HepG2 (cell line): ENCODE data around the gene ARFGEF2. TPM values are rescaled to one million over a fixed set of nuclear protein-coding genes. Genes with fewer than 3 reads are reported as not detected.

ENCODE experiments used
- CBFB ChIP-seq: sonication (generic); formaldehyde crosslinking; IDR thresholded peaks from 2 replicates; pipeline ENCODE4 v1.4.0; 2020; ENCODE audit warnings: missing genetic modification reagents
- E2F1 ChIP-seq: sonication (generic); formaldehyde crosslinking; IDR thresholded peaks from 2 replicates; pipeline ENCODE4 v1.5.0; 2020; ENCODE audit warnings: missing genetic modification reagents
- GATA4 ChIP-seq: sonication (generic); IDR thresholded peaks from 2 replicates; pipeline ENCODE4 v1.6.1; 2016; ENCODE audit warnings: antibody characterized with exemption, low read depth, borderline replicate concordance
- GATAD2A ChIP-seq: IDR thresholded peaks from 2 replicates; pipeline ENCODE4 v1.6.1; 2016
- HDAC6 ChIP-seq: fragments of 200-600 bp; sonication (generic); IDR thresholded peaks from 2 replicates; pipeline ENCODE4 v1.7.0; 2017; ENCODE audit warnings: mild to moderate bottlenecking, antibody characterized with exemption, low read length, low read depth
- MEIS2 ChIP-seq: sonication (generic); formaldehyde crosslinking; IDR thresholded peaks from 2 replicates; pipeline ENCODE4 v1.9.0; 2021; ENCODE audit warnings: mild to moderate bottlenecking, missing genetic modification reagents
- MTA1 ChIP-seq: sonication (generic); formaldehyde crosslinking; IDR thresholded peaks from 2 replicates; pipeline ENCODE4 v1.4.0; 2020; ENCODE audit warnings: missing genetic modification reagents, mild to moderate bottlenecking, borderline replicate concordance
- ONECUT2 ChIP-seq: sonication (generic); formaldehyde crosslinking; IDR thresholded peaks from 2 replicates; pipeline ENCODE4 v1.4.0; 2020; ENCODE audit warnings: missing genetic modification reagents
- SP1 ChIP-seq, 2 experiments: fragments of 450-650 bp in 1 of 2; sonication (generic) in 1 of 2; formaldehyde crosslinking in 1 of 2; IDR thresholded peaks; 2 replicates each; pipeline versions ENCODE4 v1.4.0 to v1.6.1; 2016 to 2020; ENCODE audit warnings: missing genetic modification reagents in 1 of 2
- TFDP2 ChIP-seq: sonication (generic); formaldehyde crosslinking; IDR thresholded peaks from 2 replicates; pipeline ENCODE4 v1.4.0; 2020; ENCODE audit warnings: missing genetic modification reagents
- THAP11 ChIP-seq: IDR thresholded peaks from 2 replicates; pipeline ENCODE4 v1.6.1; 2016; ENCODE audit warnings: missing biosample characterization, missing genetic modification reagents
- ZBTB26 ChIP-seq: IDR thresholded peaks from 2 replicates; pipeline ENCODE4 v1.6.1; 2016; ENCODE audit warnings: missing compliant biosample characterization, missing genetic modification reagents, borderline replicate concordance
- ZFP36L1 ChIP-seq: sonication (generic); formaldehyde crosslinking; IDR thresholded peaks from 2 replicates; pipeline ENCODE4 v1.8.0; 2022; ENCODE audit warnings: mild to moderate bottlenecking, missing genetic modification reagents, moderate library complexity
- ZHX1 ChIP-seq: sonication (generic); formaldehyde crosslinking; IDR thresholded peaks from 2 replicates; pipeline ENCODE4 v1.8.1; 2022; ENCODE audit warnings: low read depth, mild to moderate bottlenecking, missing genetic modification reagents
- ZNF451 ChIP-seq: sonication (generic); formaldehyde crosslinking; IDR thresholded peaks from 2 replicates; pipeline ENCODE4 v1.5.0; 2020; ENCODE audit warnings: mild to moderate bottlenecking, missing genetic modification reagents
- ZNF512B ChIP-seq: sonication (generic); formaldehyde crosslinking; IDR thresholded peaks from 2 replicates; pipeline ENCODE4 v1.5.1; 2020; ENCODE audit warnings: missing genetic modification reagents, mild to moderate bottlenecking, borderline replicate concordance
- ZNF543 ChIP-seq: sonication (generic); formaldehyde crosslinking; IDR thresholded peaks from 2 replicates; pipeline ENCODE4 v1.4.0; 2020; ENCODE audit warnings: mild to moderate bottlenecking, missing genetic modification reagents
- ZNF713 ChIP-seq: sonication (generic); formaldehyde crosslinking; IDR thresholded peaks from 2 replicates; pipeline ENCODE4 v1.4.0; 2020; ENCODE audit warnings: mild to moderate bottlenecking, missing genetic modification reagents
- ZNF883 ChIP-seq: sonication (generic); formaldehyde crosslinking; IDR thresholded peaks from 2 replicates; pipeline ENCODE4 v1.5.1; 2020; ENCODE audit warnings: mild to moderate bottlenecking, missing genetic modification reagents; ENCODE audit errors: not compliant biosample characterization
- ZSCAN25 ChIP-seq: sonication (generic); formaldehyde crosslinking; IDR thresholded peaks from 2 replicates; pipeline ENCODE4 v1.8.0; 2022; ENCODE audit warnings: mild to moderate bottlenecking, missing genetic modification reagents
- polyA plus RNA-seq, 8 experiments: library from polyadenylated mRNA; depleted of rRNA in 3 of 8; stranded (reverse) in 7 of 8; unstranded in 1 of 8; fragments of >200 nt; fragmentation: Illumina TruSeq in 4 of 8; extraction: Trizol in 4 of 8; gene quantifications; 2 replicates each; pipeline versions ENCODE4 v1.2.1 to v1.2.3, GENCODE V29; 2011 to 2016; ENCODE audit warnings: low read depth in 4 of 8, missing spikeins in 1 of 8, mixed read lengths in 1 of 8; ENCODE audit not compliant: insufficient read depth in 1 of 8
- total RNA-seq, 5 experiments: library from RNA; depleted of rRNA; stranded (reverse); fragments of >200 nt; fragmentation: Illumina TruSeq; extraction: Trizol; gene quantifications; 2 replicates each; pipeline ENCODE4 v1.2.3, GENCODE V29; 2016; ENCODE audit warnings: low read depth in 1 of 5

The ARFGEF2 gene
- total and polyA plus RNA-seq, 2 of the 13 experiments (the other 11 are each of a cell fraction or from before 2014, with no cell fraction given): 44.0 to 60.8 TPM

- TF ChIP-seq ZNF512B: no peak
- TF ChIP-seq ZHX1 (CRISPR knock-in tag): no peak
- TF ChIP-seq MTA1: no peak
- peak; percentile 73 for TF ChIP-seq THAP11 (CRISPR knock-in tag)
- TF ChIP-seq ZFP36L1 (CRISPR knock-in tag): no peak
- no peak for TF ChIP-seq TFDP2 (CRISPR knock-in tag)
- no peak; the same call in 1 of the 2 replicates for TF ChIP-seq ZNF543 (CRISPR knock-in tag)
- peak; percentile 95 for TF ChIP-seq ZBTB26 (CRISPR knock-in tag)
- peak; percentile 94 for TF ChIP-seq GATAD2A (CRISPR knock-in tag)
- TF ChIP-seq ZNF883 (CRISPR knock-in tag): no peak
- peak; percentile 25 for TF ChIP-seq ONECUT2 (CRISPR knock-in tag)
- no peak for TF ChIP-seq ZNF713 (CRISPR knock-in tag)
- no peak for TF ChIP-seq ZNF451
- TF ChIP-seq ZSCAN25 (CRISPR knock-in tag): peak; percentile 61; the same call in 1 of the 2 replicates
- peak; percentile 48; the same call in 1 of the 2 replicates for TF ChIP-seq GATA4
- TF ChIP-seq CBFB: no peak
- TF ChIP-seq E2F1 (CRISPR knock-in tag): no peak
- no peak for TF ChIP-seq HDAC6
- no peak for TF ChIP-seq SP1 (IDR thresholded peaks at IDR 0.05)
- no peak for TF ChIP-seq SP1 (CRISPR knock-in tag; IDR thresholded peaks at IDR 0.05)
- TF ChIP-seq MEIS2 (CRISPR knock-in tag): no peak
Measured at GRCh38 chr20:48923149-48923718, 1.7 kb downstream of the ARFGEF2 start (continued).
